GM21576 (cell line): ENCODE results near the gene RHOT1.

ENCODE experiments used
- ATAC-seq: cut with Tn5 transposase; IDR thresholded peaks from one replicate; pipeline ENCODE4 v1.9.1; 2021; ENCODE audit warnings: mild to moderate bottlenecking, moderate library complexity; ENCODE audit not compliant: unreplicated experiment

Gene RHOT1

GRCh38 chr17:32266389-32267301 is 124.3 kb downstream of the RHOT1 start:
- no peak for ATAC-seq

GRCh38 chr17:32267690-32268205 is 125.4 kb downstream of the RHOT1 start:
- ATAC-seq: no peak

GRCh38 chr17:32268734-32269288 is 126.5 kb downstream of the RHOT1 start:
- ATAC-seq: no peak

- no peak for ATAC-seq
These were observed 127.1 kb downstream of the RHOT1 start for GRCh38 chr17:32269377-32269776.

- ATAC-seq: no peak
These were observed 129.5 kb downstream of the RHOT1 start for GRCh38 chr17:32271844-32272243.

GRCh38 chr17:32274101-32274500 is 131.8 kb downstream of the RHOT1 start:
- no peak for ATAC-seq

GRCh38 chr17:32274643-32275042 is 132.3 kb downstream of the RHOT1 start:
- no peak for ATAC-seq
